Neural crest cell (in vitro differentiated cells): Measurements from ENCODE around the gene ODR4. TPM values are rescaled to one million over a fixed set of nuclear protein-coding genes. Genes with fewer than 3 reads are reported as not detected.
"Not testable (repeated sequence)": the region's sequence is repeated elsewhere in the genome, so short reads cannot be mapped to it uniquely, and the experiment has no call there.

Experiments used
- DNase-seq: peaks from one replicate; pipeline ENCODE4 v3.0.0; 2021; ENCODE audit warnings: low read depth, mixed read lengths, low spot score
- H3K27ac Mint-ChIP-seq: one replicate; pipeline ENCODE4 v1.8.0; 2021; ENCODE audit warnings: mild to moderate bottlenecking, mixed read lengths; ENCODE audit not compliant: unreplicated experiment
- H3K27me3 Mint-ChIP-seq: 2 replicates; pipeline ENCODE4 v1.8.0; 2021; ENCODE audit warnings: low read depth, mild to moderate bottlenecking, mixed read lengths
- H3K36me3 Mint-ChIP-seq: 2 replicates; pipeline ENCODE4 v1.8.0; 2021; ENCODE audit warnings: low read depth, mild to moderate bottlenecking, mixed read lengths
- H3K4me1 Mint-ChIP-seq: 2 replicates; pipeline ENCODE4 v1.8.0; 2021; ENCODE audit warnings: mixed read lengths
- H3K4me3 Mint-ChIP-seq: one replicate; pipeline ENCODE4 v1.8.0; 2021; ENCODE audit warnings: mild to moderate bottlenecking, mixed read lengths
- H3K9me3 Mint-ChIP-seq: 2 replicates; pipeline ENCODE4 v1.8.0; 2021; ENCODE audit warnings: mixed read lengths
- total RNA-seq: library from RNA; stranded (reverse); gene quantifications from 2 replicates; pipeline ENCODE4 v1.2.1, GENCODE V29; 2021
- TF ChIP-seq, protein P1 (sequence below): fragments of 200-600 bp; sonication (generic); conservative IDR thresholded peaks from 2 replicates; pipeline ENCODE4 v1.5.0; 2021; ENCODE audit warnings: antibody characterized with exemption, mild to moderate bottlenecking

The ODR4 gene
- total RNA-seq, 1 donor from 2014 or later: 18.3 TPM

DNA sequence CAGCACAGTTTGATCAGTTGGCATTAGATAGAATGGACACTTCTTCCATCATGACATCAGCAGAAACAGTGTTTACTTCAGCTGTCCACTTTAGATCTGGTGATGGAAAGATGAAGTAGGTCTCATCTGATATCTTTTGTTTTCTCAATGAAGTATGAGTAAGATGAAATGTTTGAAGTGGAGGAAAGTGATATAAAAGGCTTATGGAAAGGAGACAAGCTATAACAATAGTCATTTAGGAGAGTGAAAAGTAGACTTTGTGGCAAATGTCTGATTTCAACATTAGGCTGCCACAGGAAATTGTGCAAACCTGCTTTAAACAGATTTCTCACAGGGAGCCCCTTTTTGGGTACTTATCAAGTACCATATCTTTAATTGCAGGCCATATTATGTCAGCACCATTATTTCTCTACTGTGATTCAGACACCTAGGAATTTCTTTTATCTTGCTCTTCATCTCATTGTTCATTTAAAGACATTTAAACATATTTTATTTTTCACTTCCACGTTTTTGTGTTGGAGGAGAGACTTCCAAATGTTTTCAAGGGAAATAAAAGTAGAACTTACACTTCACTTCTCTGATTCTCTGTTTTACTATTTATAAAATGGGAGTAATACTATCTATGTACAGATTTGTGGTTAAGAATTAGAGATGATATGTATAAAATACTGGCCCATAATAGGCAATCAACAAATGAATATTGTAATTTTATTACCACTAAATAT, 67.2 kb downstream of the ODR4 start:
- no peaks in the 10 kb centered on the region for H3K27me3 Mint-ChIP-seq
- DNase-seq: no peak
- H3K36me3 Mint-ChIP-seq: no peaks in the 10 kb centered on the region
- H3K4me1 Mint-ChIP-seq: no peaks in the 10 kb centered on the region
- no peak overlapping the region for H3K4me3 Mint-ChIP-seq
- TF ChIP-seq, protein P1, sequence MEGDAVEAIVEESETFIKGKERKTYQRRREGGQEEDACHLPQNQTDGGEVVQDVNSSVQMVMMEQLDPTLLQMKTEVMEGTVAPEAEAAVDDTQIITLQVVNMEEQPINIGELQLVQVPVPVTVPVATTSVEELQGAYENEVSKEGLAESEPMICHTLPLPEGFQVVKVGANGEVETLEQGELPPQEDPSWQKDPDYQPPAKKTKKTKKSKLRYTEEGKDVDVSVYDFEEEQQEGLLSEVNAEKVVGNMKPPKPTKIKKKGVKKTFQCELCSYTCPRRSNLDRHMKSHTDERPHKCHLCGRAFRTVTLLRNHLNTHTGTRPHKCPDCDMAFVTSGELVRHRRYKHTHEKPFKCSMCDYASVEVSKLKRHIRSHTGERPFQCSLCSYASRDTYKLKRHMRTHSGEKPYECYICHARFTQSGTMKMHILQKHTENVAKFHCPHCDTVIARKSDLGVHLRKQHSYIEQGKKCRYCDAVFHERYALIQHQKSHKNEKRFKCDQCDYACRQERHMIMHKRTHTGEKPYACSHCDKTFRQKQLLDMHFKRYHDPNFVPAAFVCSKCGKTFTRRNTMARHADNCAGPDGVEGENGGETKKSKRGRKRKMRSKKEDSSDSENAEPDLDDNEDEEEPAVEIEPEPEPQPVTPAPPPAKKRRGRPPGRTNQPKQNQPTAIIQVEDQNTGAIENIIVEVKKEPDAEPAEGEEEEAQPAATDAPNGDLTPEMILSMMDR: no peak
- H3K9me3 Mint-ChIP-seq: no peaks in the 10 kb centered on the region
- H3K27ac Mint-ChIP-seq: no peak overlapping the region

DNA sequence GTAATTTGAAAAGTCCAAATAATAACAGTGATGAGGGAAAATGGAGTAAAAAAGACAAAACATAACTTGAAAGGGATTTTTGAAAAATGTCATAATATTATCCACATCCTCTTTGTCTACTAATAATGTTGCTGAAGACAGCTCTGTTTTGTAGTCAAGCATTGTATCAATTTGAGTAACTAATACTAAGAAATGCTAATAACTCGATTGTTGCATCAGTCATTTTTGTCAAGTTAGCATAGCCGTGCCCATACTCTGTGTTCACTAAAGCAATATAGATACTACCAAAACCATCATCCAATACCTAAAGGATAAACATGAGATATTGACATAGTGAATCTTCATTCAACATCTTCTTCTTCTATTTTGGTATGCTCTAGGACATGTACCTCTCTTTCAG, 68.0 kb downstream of the ODR4 start:
- H3K27me3 Mint-ChIP-seq: no peaks in the 10 kb centered on the region
- H3K9me3 Mint-ChIP-seq: no peaks in the 10 kb centered on the region
- H3K36me3 Mint-ChIP-seq: no peaks in the 10 kb centered on the region
- H3K4me1 Mint-ChIP-seq: no peaks in the 10 kb centered on the region
- H3K27ac Mint-ChIP-seq: peak overlapping the region; percentile 50
- H3K4me3 Mint-ChIP-seq: no peak overlapping the region
- no peak for DNase-seq
- TF ChIP-seq, protein P1: no peak

- H3K36me3 Mint-ChIP-seq: no peaks in the 10 kb centered on the region
- H3K4me1 Mint-ChIP-seq: no peaks in the 10 kb centered on the region
- TF ChIP-seq, protein P1: no peak
- no peaks in the 10 kb centered on the region for H3K27me3 Mint-ChIP-seq
- no peak overlapping the region for H3K27ac Mint-ChIP-seq
- H3K9me3 Mint-ChIP-seq: no peaks in the 10 kb centered on the region
- H3K4me3 Mint-ChIP-seq: no peak overlapping the region
- DNase-seq: no peak
Measured at GRCh38 chr1:186446152-186446551, 70.5 kb downstream of the ODR4 start.

GRCh38 chr1:186454981-186455380, 79.3 kb downstream of the ODR4 start:
- no peak for DNase-seq
- no peaks in the 10 kb centered on the region for H3K27me3 Mint-ChIP-seq
- no peaks in the 10 kb centered on the region for H3K9me3 Mint-ChIP-seq
- no peak overlapping the region for H3K27ac Mint-ChIP-seq
- no peak overlapping the region for H3K4me3 Mint-ChIP-seq
- no peaks in the 10 kb centered on the region for H3K36me3 Mint-ChIP-seq
- no peaks in the 10 kb centered on the region for H3K4me1 Mint-ChIP-seq
- TF ChIP-seq, protein P1: no peak

- DNase-seq: no peak
- Mint-ChIP-seq H3K9me3 (no peaks in the 10 kb centered on the region), H3K4me3 (no peak overlapping the region), H3K27me3 (no peaks in the 10 kb centered on the region), H3K27ac (no peak overlapping the region), H3K36me3 (no peaks in the 10 kb centered on the region), H3K4me1 (no peaks in the 10 kb centered on the region)
- TF ChIP-seq, protein P1: no peak
Measured at GRCh38 chr1:186456729-186457255, 81.2 kb downstream of the ODR4 start.

- not testable (repeated sequence) for H3K9me3 Mint-ChIP-seq, H3K27me3 Mint-ChIP-seq, H3K4me1 Mint-ChIP-seq, DNase-seq, H3K36me3 Mint-ChIP-seq, H3K27ac Mint-ChIP-seq, H3K4me3 Mint-ChIP-seq
Measured at GRCh38 chr1:186459161-186459560, 83.5 kb downstream of the ODR4 start.
